KBM-7 (cell line): ENCODE measurements around the gene EPB41L4B.

Source experiments
- DNase-seq: peaks from one replicate; pipeline ENCODE4 v3.0.0-alpha.2; 2015
- in situ Hi-C: fragments of 300-500 bp; cut with MboI; formaldehyde crosslinking; loops from 2 replicates; pipeline ENCODE4 v1.14.3; 2020; ENCODE audit warnings: low sequenced_read_pairs, low pct_unique_long_range_greater_than_20kb, mixed read lengths

EPB41L4B gene

GRCh38 chr9:109186857-109187520 is 133.9 kb downstream of the EPB41L4B start:
- in situ Hi-C loops: no loop called here
- DNase-seq: no peak

- no peak for DNase-seq
- in situ Hi-C loops: no loop called here
Observed at GRCh38 chr9:109182940-109183798, 137.7 kb downstream of the EPB41L4B start.

GRCh38 chr9:109182550-109182939 is 138.3 kb downstream of the EPB41L4B start:
- DNase-seq: no peak
- in situ Hi-C loops: no loop called here

- in situ Hi-C loops: no loop called here
- DNase-seq: no peak
Observed at GRCh38 chr9:109181284-109181683, 139.6 kb downstream of the EPB41L4B start.

- no peak for DNase-seq
- in situ Hi-C loops: no loop called here
Observed at GRCh38 chr9:109179801-109180523, 140.9 kb downstream of the EPB41L4B start.

GRCh38 chr9:109176963-109177362 is 143.9 kb downstream of the EPB41L4B start:
- in situ Hi-C loops: no loop called here
- no peak for DNase-seq

- no peak for DNase-seq
- in situ Hi-C loops: no loop called here
Observed at GRCh38 chr9:109176386-109176785, 144.5 kb downstream of the EPB41L4B start.

GRCh38 chr9:109172935-109173334 is 147.9 kb downstream of the EPB41L4B start:
- no peak for DNase-seq
- in situ Hi-C loops: no loop called here

- DNase-seq: no peak
- in situ Hi-C loops: no loop called here
Observed at GRCh38 chr9:109171926-109172325, 148.9 kb downstream of the EPB41L4B start.

GRCh38 chr9:109168170-109168569 is 152.7 kb downstream of the EPB41L4B start:
- in situ Hi-C loops: no loop called here
- no peak for DNase-seq

GRCh38 chr9:109167716-109168115 is 153.1 kb downstream of the EPB41L4B start:
- in situ Hi-C loops: no loop called here
- DNase-seq: no peak

GRCh38 chr9:109166771-109167601 is 153.9 kb downstream of the EPB41L4B start, which contains the start of gene FRRS1L:
Gene FRRS1L, minus strand, starts transcription at chr9:109167249. Its CDS starts 111 bp downstream, at chr9:109167138.
- in situ Hi-C loops: no loop called here
- no peak for DNase-seq

GRCh38 chr9:109166171-109166770 is 154.6 kb downstream of the EPB41L4B start:
- DNase-seq: no peak
- in situ Hi-C loops: no loop called here

GRCh38 chr9:109164042-109164441 is 156.8 kb downstream of the EPB41L4B start:
- in situ Hi-C loops: no loop called here
- no peak for DNase-seq

- in situ Hi-C loops: no loop called here
- DNase-seq: no peak
Observed at GRCh38 chr9:109163194-109163593, 157.7 kb downstream of the EPB41L4B start.

GRCh38 chr9:109162677-109163076 is 158.2 kb downstream of the EPB41L4B start:
- no peak for DNase-seq
- in situ Hi-C loops: no loop called here

GRCh38 chr9:109161471-109161870 is 159.4 kb downstream of the EPB41L4B start:
- in situ Hi-C loops: no loop called here
- DNase-seq: no peak

GRCh38 chr9:109159583-109159982 is 161.3 kb downstream of the EPB41L4B start:
- in situ Hi-C loops: no loop called here

GRCh38 chr9:109158651-109159050 is 162.2 kb downstream of the EPB41L4B start:
- no peak for DNase-seq
- in situ Hi-C loops: no loop called here

More at GRCh38 chr9:109159583-109159982, 161.3 kb downstream of the EPB41L4B start:
- no peak for DNase-seq
